Measurements from ENCODE around the gene SLF2. TPM values are rescaled to one million over a fixed set of nuclear protein-coding genes. Genes with fewer than 3 reads are reported as not detected.

SLF2 gene
- total and polyA plus RNA-seq, 10 donors = 11.5 to 90.9 (median 46.8) TPM

DNA sequence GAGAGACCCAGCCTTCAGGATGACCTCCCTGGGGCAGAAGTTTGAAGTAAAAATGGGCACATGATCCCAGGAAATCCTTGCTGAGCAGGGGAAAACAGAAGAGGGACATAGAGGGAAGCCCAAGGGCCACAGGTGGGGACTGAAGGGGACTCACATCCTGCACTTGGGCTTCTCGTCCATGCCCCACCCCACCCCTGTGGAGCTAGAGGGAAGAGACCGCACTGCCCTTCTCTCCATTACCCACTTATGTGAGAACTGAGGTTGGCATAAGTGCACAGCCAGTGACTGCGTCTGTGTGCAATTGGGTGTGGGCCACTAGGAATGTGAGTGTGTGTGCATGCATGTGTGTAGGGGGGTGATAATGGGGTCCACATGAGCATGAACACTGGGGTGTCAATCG, 43.4 kb upstream of the SLF2 start:
- peaks cover 0 to 4% (median 0%) of the 10 kb centered on the region in 6 donors for H3K4me1 ChIP-seq
- peaks cover 0 to 61% (median 23%) of the 10 kb centered on the region in 7 donors for H3K27me3 ChIP-seq (replicated peaks in 1 of 7)
- WGBS, 5 donors = 86 to 92% (median 87%) methylated on average over 4 of the region's 4 CpGs
- no peak overlapping the region for H3K27ac ChIP-seq
- intact Hi-C loops (cut with DNase I; ENCODE audit: low total_unique reads) = no loop called here
- H3K9me3 ChIP-seq = no peaks in the 10 kb centered on the region
- H3K4me3 ChIP-seq = no peak overlapping the region
- TF ChIP-seq POLR2AphosphoS5 (IDR thresholded peaks at IDR 0.05) (no peak), POLR2A (IDR thresholded peaks at IDR 0.05) (no peak)
- TF ChIP-seq, protein P1, sequence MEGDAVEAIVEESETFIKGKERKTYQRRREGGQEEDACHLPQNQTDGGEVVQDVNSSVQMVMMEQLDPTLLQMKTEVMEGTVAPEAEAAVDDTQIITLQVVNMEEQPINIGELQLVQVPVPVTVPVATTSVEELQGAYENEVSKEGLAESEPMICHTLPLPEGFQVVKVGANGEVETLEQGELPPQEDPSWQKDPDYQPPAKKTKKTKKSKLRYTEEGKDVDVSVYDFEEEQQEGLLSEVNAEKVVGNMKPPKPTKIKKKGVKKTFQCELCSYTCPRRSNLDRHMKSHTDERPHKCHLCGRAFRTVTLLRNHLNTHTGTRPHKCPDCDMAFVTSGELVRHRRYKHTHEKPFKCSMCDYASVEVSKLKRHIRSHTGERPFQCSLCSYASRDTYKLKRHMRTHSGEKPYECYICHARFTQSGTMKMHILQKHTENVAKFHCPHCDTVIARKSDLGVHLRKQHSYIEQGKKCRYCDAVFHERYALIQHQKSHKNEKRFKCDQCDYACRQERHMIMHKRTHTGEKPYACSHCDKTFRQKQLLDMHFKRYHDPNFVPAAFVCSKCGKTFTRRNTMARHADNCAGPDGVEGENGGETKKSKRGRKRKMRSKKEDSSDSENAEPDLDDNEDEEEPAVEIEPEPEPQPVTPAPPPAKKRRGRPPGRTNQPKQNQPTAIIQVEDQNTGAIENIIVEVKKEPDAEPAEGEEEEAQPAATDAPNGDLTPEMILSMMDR (IDR thresholded peaks at IDR 0.05 in 8 of 11, conservative IDR thresholded peaks at IDR 0.05 in 3 of 11) = no peak
- H3K36me3 ChIP-seq = no peaks in the 10 kb centered on the region
- no peak for DNase-seq

DNA sequence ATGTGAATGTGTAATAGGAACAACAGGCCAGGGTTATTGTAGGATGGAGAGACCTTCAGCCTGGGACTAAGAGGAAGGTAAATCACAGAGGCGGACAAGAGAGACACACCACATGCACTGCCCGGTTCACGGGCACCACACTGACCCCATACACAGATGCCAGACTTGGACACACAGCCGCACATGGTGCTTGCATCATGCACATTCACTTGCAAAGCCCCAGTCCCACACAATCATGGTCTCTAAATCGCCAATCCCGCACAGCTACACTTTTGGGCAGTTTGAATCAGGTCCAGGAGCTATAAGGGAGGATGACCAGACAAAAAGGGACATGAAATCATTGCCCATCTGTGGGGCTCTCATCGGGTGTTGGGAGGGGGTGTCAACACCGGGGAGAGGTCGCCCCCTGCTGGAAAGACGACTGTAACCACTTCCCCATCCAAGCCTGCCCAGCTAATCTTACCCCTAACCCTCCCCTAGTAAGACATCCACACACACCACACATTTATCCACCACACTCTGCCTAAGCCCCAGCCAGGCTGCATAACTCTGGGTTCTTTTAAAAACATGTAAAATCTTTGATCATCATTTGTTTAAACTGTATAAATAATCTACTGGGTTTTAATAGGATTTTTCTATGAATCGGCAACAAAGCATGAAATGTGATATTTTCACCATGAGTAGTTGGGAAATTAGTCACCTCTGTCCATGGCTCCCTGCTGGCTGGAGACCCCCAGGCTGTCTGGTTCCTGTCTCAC, 40.5 kb upstream of the SLF2 start:
- intact Hi-C loops (cut with DNase I; ENCODE audit: low total_unique reads) = loop anchor here (10.0 kb wide), 1 partner anchor 307 kb away; no protein-coding TSS in a partner anchor
- Histone ChIP-seq H3K9me3 (no peaks in the 10 kb centered on the region), H3K27me3 (replicated peaks in 1 of 7) (peaks cover 0 to 56% (median 8%) of the 10 kb centered on the region in 7 donors)

DNA sequence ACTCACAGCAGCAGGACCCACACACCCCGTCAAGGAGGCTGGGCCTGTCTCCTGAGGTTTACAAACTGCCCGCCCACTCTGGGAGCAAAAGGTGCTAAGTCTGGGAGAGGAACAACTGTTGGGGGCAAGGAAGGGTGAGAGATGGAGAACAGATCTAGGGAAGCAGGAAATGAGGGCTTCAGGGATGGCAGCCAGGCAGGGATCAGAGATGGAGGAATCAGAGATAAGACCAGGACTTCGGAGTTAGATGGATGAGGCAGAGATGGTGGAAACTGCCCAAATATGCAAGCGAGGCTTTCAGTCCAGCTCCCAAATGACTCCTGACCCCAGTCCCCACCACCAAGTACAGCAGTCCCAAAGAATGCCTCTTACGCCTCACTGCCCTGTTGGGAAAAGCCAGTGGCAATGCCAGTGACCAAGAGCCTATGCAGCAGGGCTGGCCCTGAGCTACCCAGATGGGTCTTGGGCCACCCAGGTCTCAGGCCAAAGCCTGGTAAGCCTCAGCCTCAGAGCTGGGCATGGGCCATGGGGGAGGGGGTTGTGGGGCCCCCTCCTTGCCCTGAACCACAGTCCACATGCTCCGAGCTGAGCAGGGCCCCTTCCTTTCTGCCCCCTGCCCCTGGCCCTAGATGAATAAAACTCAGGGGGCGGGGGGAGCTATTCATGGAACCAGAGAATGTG, 39.5 kb upstream of the SLF2 start:
- 67 to 85% (median 76%) methylated on average over 6 to 7 of the region's 7 CpGs for WGBS, 5 donors
- no peaks in the 10 kb centered on the region for H3K36me3 ChIP-seq
- intact Hi-C loops (cut with DNase I; ENCODE audit: low total_unique reads) = loop anchor here (10.0 kb wide), 1 partner anchor 308 kb away; no protein-coding TSS in a partner anchor
- no peak for DNase-seq
- peaks cover 0 to 50% (median 5%) of the 10 kb centered on the region in 7 donors for H3K27me3 ChIP-seq (replicated peaks in 1 of 7)
- H3K9me3 ChIP-seq = no peaks in the 10 kb centered on the region
- H3K4me1 ChIP-seq = peaks cover 0 to 3% (median 0%) of the 10 kb centered on the region in 6 donors
- H3K27ac ChIP-seq = no peak overlapping the region
- H3K4me3 ChIP-seq = no peak overlapping the region
- TF ChIP-seq, protein P1 (IDR thresholded peaks at IDR 0.05 in 8 of 11, conservative IDR thresholded peaks at IDR 0.05 in 3 of 11) = no peak
- TF ChIP-seq POLR2AphosphoS5 (IDR thresholded peaks at IDR 0.05) (no peak), POLR2A (IDR thresholded peaks at IDR 0.05) (no peak)

More for the DNA sequence above, 40.5 kb upstream of the SLF2 start:
- WGBS, 5 donors = 53 to 59% (median 56%) methylated on average over 11 of the region's 11 CpGs
- Histone ChIP-seq H3K27ac (no peak overlapping the region), H3K36me3 (no peaks in the 10 kb centered on the region), H3K4me1 (no peaks in the 10 kb centered on the region), H3K4me3 (no peak overlapping the region)
- TF ChIP-seq POLR2A (IDR thresholded peaks at IDR 0.05) = no peak
- TF ChIP-seq, protein P1 (IDR thresholded peaks at IDR 0.05 in 8 of 11, conservative IDR thresholded peaks at IDR 0.05 in 3 of 11) = peak in 10 of 11 experiments; percentile 16 to 72 (median 52)
- no peak for DNase-seq

DNA sequence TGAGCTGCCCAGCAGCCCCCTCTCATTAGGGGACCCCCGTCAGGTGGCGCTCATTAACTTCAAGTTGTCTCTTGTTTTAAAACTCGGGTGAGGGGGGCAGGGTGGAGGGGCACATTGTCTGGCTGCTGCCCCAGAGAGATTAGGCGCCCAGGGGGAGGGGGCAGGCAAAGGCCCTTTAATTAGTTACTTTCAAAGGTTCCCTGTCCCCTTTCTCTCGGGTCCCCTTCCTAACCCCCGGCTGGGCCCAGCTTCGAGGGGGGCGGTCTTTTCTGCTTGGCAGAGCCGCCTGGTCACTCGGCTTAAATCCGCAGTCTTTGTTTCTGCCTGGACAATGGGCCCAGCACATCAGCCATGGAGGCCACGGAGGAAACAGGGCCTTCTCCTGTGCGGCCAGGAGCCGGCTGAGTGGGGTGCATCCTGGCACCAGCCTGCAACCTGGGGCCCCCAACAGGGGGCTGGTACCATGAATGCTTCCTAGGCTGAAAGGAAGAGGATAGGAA, 38.9 kb upstream of the SLF2 start:
- no peak for DNase-seq
- TF ChIP-seq, protein P1 (IDR thresholded peaks at IDR 0.05 in 8 of 11, conservative IDR thresholded peaks at IDR 0.05 in 3 of 11) = no peak
- TF ChIP-seq POLR2AphosphoS5 (IDR thresholded peaks at IDR 0.05) = no peak
- Histone ChIP-seq H3K4me1 (peaks cover 0 to 8% (median 0%) of the 10 kb centered on the region in 6 donors), H3K36me3 (no peaks in the 10 kb centered on the region), H3K4me3 (no peak overlapping the region), H3K9me3 (no peaks in the 10 kb centered on the region), H3K27me3 (replicated peaks in 1 of 7) (peaks cover 0 to 44% (median 5%) of the 10 kb centered on the region in 7 donors), H3K27ac (no peak overlapping the region)
- WGBS, 5 donors = 74 to 82% (median 79%) methylated on average over 14 of the region's 14 CpGs
- intact Hi-C loops (cut with DNase I; ENCODE audit: low total_unique reads) = loop anchor here (10.0 kb wide), 1 partner anchor 309 kb away; no protein-coding TSS in a partner anchor
